Stimulated activated CD4-positive, alpha-beta T cell treated with anti-CD3 and anti-CD28 coated beads, Interleukin-12 subunit alpha, Interleukin-12 subunit beta, amount 100 ng/mL, for 24 hours (primary cell): ENCODE results near the gene CCND2.

Experiments
- DNase-seq, 2 experiments: peaks; one replicate each; pipeline ENCODE4 v3.0.0-alpha.2; 2020; ENCODE audit warnings: low read depth in 2 of 2

The CCND2 gene

DNA sequence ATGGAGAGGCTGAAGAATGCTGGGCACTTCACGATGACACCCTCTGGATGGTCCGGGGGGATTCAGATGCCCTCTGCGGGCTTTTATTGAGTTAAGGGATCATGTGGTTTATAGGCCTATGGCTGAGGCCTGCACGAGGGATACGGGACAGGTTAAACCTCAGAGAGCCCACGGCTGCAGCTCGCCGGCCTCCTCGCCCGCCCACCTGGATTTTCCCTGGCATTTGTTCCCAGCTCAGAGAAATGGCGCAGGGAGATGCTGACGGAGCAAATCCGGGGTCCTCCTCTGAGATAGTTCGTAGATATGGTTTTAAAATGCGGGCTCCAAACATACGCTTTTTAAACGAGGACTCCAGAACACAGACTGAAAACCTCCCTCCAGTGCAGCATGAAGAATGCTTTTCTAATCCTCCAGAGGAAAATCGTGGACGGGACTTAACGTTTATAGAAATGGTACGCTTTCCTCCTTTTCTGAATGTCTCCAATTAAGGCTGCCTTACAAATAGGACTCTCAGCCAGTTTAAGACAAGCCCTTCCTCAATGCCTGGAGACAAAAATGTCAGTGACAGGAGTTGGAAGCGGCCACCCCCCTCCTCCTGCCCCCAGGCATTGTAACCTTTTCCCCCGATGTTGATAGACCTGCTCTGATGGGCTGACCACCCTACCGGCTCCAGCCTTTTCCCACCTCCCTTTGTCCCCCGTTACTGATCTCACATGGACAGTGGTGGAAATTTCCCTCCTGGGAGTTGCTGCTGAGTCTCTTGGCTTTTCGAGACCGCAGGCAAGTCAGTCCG, 16.6 kb downstream of the CCND2 start:
- DNase-seq, result no peak

DNA sequence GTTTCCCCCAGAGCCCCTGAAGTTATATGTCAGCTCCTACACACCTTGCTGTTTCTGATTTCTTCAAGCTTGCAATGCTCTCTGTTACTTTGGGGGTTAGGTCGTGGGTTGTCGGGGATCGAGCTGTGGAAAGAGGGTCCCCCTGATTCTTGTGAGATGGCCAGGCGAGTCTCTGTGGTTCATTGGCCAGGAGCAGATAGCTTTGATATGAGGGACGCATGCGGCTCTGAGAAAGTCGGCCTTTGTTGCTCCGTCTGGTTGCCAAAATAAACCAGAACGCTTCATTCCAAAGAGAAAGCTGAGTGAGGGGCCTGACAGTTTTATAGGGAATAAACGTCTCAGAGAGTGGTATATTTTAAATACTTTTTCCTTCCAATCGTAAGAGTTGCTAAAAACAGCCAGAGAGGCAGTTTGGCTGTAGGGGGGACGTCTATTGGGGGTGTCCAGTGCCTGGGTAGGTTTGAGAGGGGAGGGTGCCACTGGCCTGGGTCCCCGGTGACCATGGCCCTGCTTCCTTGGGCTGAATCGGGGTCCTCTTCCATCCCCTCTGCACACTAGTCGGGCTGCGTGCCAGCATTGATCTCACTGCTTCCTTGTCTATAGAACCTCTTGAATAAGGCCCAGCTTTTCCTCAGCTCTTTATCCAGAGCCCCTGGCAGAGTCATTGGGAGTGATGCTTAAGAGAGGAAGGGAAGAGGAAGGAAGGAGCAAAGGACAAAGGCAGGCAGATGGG, 18.9 kb downstream of the CCND2 start:
- DNase-seq, result no peak

DNA sequence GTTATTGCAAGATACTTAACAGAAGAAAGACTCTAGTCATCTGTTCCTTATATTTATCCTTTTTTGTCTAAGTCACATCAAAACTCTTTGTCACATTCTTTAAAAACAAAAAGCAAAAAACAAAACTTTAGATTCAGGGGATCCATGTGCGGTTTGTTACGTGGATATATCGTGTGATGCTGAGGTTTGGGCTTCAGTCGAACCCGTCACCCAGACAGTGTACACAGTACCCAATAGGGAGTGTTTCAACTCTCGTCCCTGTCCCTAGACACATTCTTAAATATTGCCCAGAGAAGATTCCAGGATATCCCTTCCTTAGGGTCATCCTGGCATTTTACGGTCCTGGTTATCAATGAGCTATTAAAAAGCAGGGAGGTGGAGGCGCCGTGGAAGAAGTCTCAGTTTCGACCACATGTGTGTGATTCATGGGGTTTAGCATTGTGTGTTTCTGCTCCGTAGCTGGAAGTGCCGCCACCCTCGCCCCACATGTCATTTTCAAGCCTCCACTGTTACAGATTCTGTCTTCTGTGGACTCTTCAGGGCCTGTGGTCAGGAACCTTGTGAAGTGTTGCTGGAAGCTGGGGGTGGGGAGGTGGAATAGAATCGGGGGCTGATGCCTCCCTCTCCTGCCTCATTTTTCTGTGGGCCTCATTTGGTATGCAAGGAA, 19.9 kb downstream of the CCND2 start:
- DNase-seq, result peak in 1 of 2 experiments; percentile 47

- DNase-seq, result no peak
Observed at GRCh38 chr12:4293966-4294505, 20.5 kb downstream of the CCND2 start.

DNA sequence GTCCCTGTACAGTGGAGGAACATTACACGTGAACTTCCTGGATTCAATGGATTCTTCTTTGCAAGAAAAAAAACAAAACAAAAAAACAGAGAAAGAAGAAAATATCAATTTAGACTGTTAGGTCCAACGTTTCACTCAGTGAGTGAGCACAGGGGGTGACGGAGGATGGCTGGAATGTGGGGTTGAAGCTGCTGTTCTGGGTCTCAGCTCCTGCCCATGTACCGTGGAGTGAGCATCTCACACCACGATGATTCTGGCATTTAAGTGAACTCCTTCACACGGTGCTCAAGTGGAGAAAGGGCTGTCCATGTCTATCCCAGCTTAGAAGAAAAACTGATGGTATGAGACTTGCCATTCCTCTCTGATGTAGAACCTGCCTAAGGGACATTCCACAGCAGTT, 23.2 kb downstream of the CCND2 start:
- no peak for DNase-seq

- no peak for DNase-seq
Observed at GRCh38 chr12:4297617-4298016, 24.1 kb downstream of the CCND2 start.

GRCh38 chr12:4300883-4301282, 27.3 kb downstream of the CCND2 start:
- DNase-seq, result no peak

GRCh38 chr12:4301932-4302501, 28.5 kb downstream of the CCND2 start:
- DNase-seq, result no peak

GRCh38 chr12:4302881-4303280, 29.3 kb downstream of the CCND2 start:
- no peak for DNase-seq

- DNase-seq, result no peak
Observed at GRCh38 chr12:4303750-4304149, 30.2 kb downstream of the CCND2 start.

GRCh38 chr12:4307593-4308333, 34.2 kb downstream of the CCND2 start:
- DNase-seq, result no peak

DNA sequence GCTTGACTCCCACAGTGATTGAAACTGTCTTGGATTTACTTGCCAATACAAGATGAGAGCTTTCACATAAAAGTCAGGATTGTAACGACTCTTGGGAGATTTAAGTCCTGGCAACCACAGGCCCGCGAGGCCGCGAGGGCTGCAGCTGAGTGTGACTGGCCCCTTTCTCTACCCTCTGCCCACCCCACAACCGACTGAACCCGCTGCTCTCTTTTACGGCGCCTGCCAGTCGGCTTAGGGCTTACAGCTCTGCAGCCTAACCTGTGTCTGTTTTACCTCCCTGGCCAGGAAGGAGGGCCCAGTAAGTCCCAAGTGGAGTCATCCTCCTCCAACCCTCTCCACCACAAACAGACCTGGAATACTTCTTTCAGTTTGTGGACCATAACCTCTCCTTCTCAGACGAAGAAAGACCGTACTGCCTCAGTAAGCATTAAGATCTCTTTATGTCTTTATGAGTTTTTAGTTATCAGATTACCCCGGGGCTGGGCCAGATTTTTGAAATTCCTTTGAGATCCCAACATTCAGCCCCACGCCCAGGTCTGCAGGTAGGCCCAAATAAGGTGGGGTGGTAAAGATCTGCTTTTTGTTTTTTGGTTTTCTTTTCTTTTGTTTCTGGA, 34.9 kb downstream of the CCND2 start:
- DNase-seq, result no peak

DNA sequence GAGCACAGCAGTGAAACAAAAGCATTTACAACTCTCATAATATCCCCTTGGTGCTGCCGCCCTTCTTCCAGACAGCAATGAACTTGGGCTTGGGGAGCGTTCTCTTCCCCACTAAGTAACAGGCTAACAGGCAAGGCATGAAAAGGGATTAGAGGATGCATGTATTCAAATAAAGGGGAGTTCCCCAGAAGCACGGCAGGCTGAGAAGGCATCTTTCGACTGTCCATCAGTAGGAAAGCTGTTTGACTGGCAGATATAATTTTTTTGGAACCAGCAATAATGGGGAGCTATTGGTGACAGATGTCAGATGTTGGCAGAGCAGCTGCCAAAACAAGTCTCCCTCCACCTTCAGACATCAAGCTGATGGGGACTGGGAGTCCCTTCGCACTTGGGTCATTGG, 38.2 kb downstream of the CCND2 start:
- DNase-seq, result no peak

GRCh38 chr12:4312251-4312650, 38.7 kb downstream of the CCND2 start:
- DNase-seq, result no peak

DNA sequence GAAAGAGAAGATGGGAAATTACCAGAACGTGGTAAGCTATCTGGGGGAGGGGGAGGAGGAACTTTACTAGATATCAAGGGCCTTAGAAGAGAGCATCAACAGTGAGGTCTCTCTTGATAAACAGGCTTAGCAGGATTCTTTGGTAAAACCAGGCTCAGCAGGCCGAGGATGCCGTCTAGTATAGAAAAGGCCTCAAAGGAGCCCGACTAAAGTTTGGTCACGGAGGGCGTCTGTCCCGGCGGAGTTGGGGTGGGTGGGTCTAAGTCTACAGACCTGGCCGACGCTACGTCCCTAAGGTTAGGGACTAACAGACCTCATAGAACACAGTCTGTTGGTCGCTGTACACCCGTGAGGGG, 46.9 kb downstream of the CCND2 start:
- no peak for DNase-seq

- peak; percentile 82 to 87 for DNase-seq
Observed at GRCh38 chr12:4320853-4321701, 47.5 kb downstream of the CCND2 start, which contains the start of gene TIGAR. TIGAR (plus strand) TSS chr12:4321213; CDS start chr12:4321272, 59 bp downstream.

GRCh38 chr12:4322726-4323125, 49.2 kb downstream of the CCND2 start:
- no peak for DNase-seq
